SK-N-SH (cell line): ENCODE data around the gene OR10P1. TPM values are rescaled to one million over a fixed set of nuclear protein-coding genes. Genes with fewer than 3 reads are reported as not detected.

ENCODE experiments used
- CTCF ChIA-PET: fragments of 300-600, 350-600 bp; formaldehyde crosslinking; extraction: SDS; loops from one replicate; lab custom pipeline; 2021; lab: Yijun Ruan, JAX
- POLR2A ChIA-PET: fragments of 350-600 bp; sonication (Branson Sonifier 250); formaldehyde crosslinking; extraction: SDS; loops from one replicate; lab custom pipeline; 2020; ENCODE audit warnings: antibody characterized with exemption, inconsistent platforms; lab: Yijun Ruan, JAX
- DNase-seq: peaks from one replicate; pipeline ENCODE4 v3.0.0; 2012
- H2AFZ ChIP-seq: fragments of 200-600 bp; sonication (generic); 2 replicates; pipeline ENCODE4 v1.8.1; 2016; ENCODE audit warnings: antibody characterized with exemption, mild to moderate bottlenecking, low read depth
- H3F3A ChIP-seq: fragments of 200-600 bp; sonication (generic); replicated peaks from 2 replicates; pipeline ENCODE3; 2016; ENCODE audit warnings: antibody characterized with exemption, mild to moderate bottlenecking; ENCODE audit not compliant: insufficient read depth
- H3K27ac ChIP-seq, 2 experiments: fragments of 200-500 bp in 1 of 2; fragments of 200-600 bp in 1 of 2; sonication (Bioruptor generic) in 1 of 2; sonication (generic), shearing (Covaris generic) in 1 of 2; 2 replicates each; pipeline versions ENCODE4 v1.5.1 to v1.6.1; 2014 to 2016; ENCODE audit warnings: low read depth in 2 of 2, inconsistent platforms in 1 of 2, low read length in 1 of 2, mild to moderate bottlenecking in 1 of 2, mixed read lengths in 1 of 2
- H3K27me3 ChIP-seq: fragments of 200-600 bp; sonication (generic), shearing (Covaris generic); 2 replicates; pipeline ENCODE4 v1.6.1; 2016; ENCODE audit warnings: mixed run types; ENCODE audit not compliant: insufficient read depth
- H3K36me3 ChIP-seq, 2 experiments: fragments of 200-500 bp in 1 of 2; fragments of 200-600 bp in 1 of 2; sonication (Bioruptor generic) in 1 of 2; sonication (generic) in 1 of 2; replicated peaks in 1 of 2; 2 replicates each; pipeline versions ENCODE3 to v1.5.1; 2014 to 2016; ENCODE audit warnings: low read length in 1 of 2, mild to moderate bottlenecking in 1 of 2; ENCODE audit not compliant: insufficient read depth in 2 of 2, control insufficient read depth in 1 of 2
- H3K4me1 ChIP-seq, 2 experiments: fragments of 200-500 bp in 1 of 2; fragments of 200-600 bp in 1 of 2; sonication (Bioruptor generic) in 1 of 2; sonication (generic), shearing (Covaris generic) in 1 of 2; 2 replicates each; pipeline versions ENCODE4 v1.5.1 to v1.6.1; 2014 to 2016; ENCODE audit warnings: low read depth in 1 of 2, low read length in 1 of 2, mixed run types in 1 of 2; ENCODE audit not compliant: insufficient read depth in 2 of 2, control insufficient read depth in 1 of 2
- H3K4me2 ChIP-seq: fragments of 200-600 bp; sonication (generic), shearing (Covaris generic); 2 replicates; pipeline ENCODE4 v1.6.1; 2017; ENCODE audit warnings: mixed run types
- H3K4me3 ChIP-seq, 2 experiments: fragments of 200-500 bp in 1 of 2; fragments of 200-600 bp in 1 of 2; sonication (Bioruptor generic) in 1 of 2; sonication (generic), shearing (Covaris generic) in 1 of 2; 2 replicates each; pipeline versions ENCODE4 v1.5.1 to v1.8.1; 2014 to 2016; ENCODE audit warnings: low read depth in 2 of 2, inconsistent platforms in 1 of 2, low read length in 1 of 2, mild to moderate bottlenecking in 1 of 2, mixed read lengths in 1 of 2, moderate library complexity in 1 of 2
- H3K79me2 ChIP-seq: fragments of 200-600 bp; sonication (generic); 2 replicates; pipeline ENCODE4 v1.8.1; 2017; ENCODE audit warnings: mild to moderate bottlenecking; ENCODE audit not compliant: insufficient read depth
- H3K9ac ChIP-seq: fragments of 200-600 bp; sonication (generic); 2 replicates; pipeline ENCODE4 v1.6.1; 2017; ENCODE audit warnings: mixed run types
- H3K9me2 ChIP-seq: fragments of 200-600 bp; sonication (generic); 2 replicates; pipeline ENCODE4 v1.6.1; 2017; ENCODE audit warnings: mixed run types
- H3K9me3 ChIP-seq: fragments of 200-600 bp; sonication (generic); 2 replicates; pipeline ENCODE4 v1.6.1; 2017; ENCODE audit warnings: mixed run types, mild to moderate bottlenecking, moderate library complexity
- H4K20me1 ChIP-seq: fragments of 200-600 bp; sonication (generic); 2 replicates; pipeline ENCODE4 v1.6.1; 2017; ENCODE audit warnings: mild to moderate bottlenecking, mixed run types; ENCODE audit not compliant: insufficient read depth
- ELF1 ChIP-seq: IDR thresholded peaks from 2 replicates; pipeline ENCODE4 v1.4.0; 2012
- EZH2phosphoT487 ChIP-seq: fragments of 200-600 bp; sonication (generic); IDR thresholded peaks from 2 replicates; pipeline ENCODE4 v1.6.1; 2017; ENCODE audit warnings: low read depth, mixed run types, mild to moderate bottlenecking, antibody characterized with exemption, moderate library complexity, borderline replicate concordance
- FOXJ3 ChIP-seq: sonication (generic); formaldehyde crosslinking; IDR thresholded peaks from 2 replicates; pipeline ENCODE4 v1.5.1; 2020; ENCODE audit warnings: mild to moderate bottlenecking, missing genetic modification reagents
- FOXM1 ChIP-seq: IDR thresholded peaks from 2 replicates; pipeline ENCODE4 v1.4.0; 2012; ENCODE audit warnings: low read depth, mild to moderate bottlenecking
- MXI1 ChIP-seq: IDR thresholded peaks from 2 replicates; pipeline ENCODE4 v1.6.1; 2012; ENCODE audit warnings: mild to moderate bottlenecking, low read depth, low read length, improper control_type of control experiment
- PBX3 ChIP-seq: IDR thresholded peaks from 2 replicates; pipeline ENCODE4; 2012
- POLR2AphosphoS5 ChIP-seq: IDR thresholded peaks from 2 replicates; pipeline ENCODE4 v1.6.1; 2012; ENCODE audit warnings: low read depth, low read length
- SIN3A ChIP-seq: IDR thresholded peaks from 2 replicates; pipeline ENCODE4 v1.6.1; 2012; ENCODE audit warnings: low read depth, mild to moderate bottlenecking, low read length, moderate library complexity, borderline replicate concordance
- SMC3 ChIP-seq: IDR thresholded peaks from 2 replicates; pipeline ENCODE4 v1.6.1; 2012; ENCODE audit warnings: low read depth, low read length, improper control_type of control experiment
- TEAD4 ChIP-seq: IDR thresholded peaks from 2 replicates; pipeline ENCODE4 v1.4.0; 2012; ENCODE audit warnings: mild to moderate bottlenecking, borderline replicate concordance; ENCODE audit not compliant: insufficient read depth
- USF2 ChIP-seq: fragments of 150-350 bp; IDR thresholded peaks from 2 replicates; pipeline ENCODE4 v1.6.1; 2017; ENCODE audit warnings: antibody characterized with exemption, low read length, low read depth, borderline replicate concordance
- YY1 ChIP-seq: IDR thresholded peaks from 2 replicates; pipeline ENCODE4 v1.4.0; 2012; ENCODE audit warnings: low read depth, mild to moderate bottlenecking
- WGBS: methylation state at CpG from one replicate; pipeline ENCODE4 v1.1.6; 2017; ENCODE audit warnings: low lambda C conversion rate; 5-methylcytosine and 5-hydroxymethylcytosine counted together
- polyA plus RNA-seq, 3 experiments: library from polyadenylated mRNA; depleted of rRNA; stranded (reverse); fragments of >200 nt; gene quantifications; 2 replicates each; pipeline ENCODE4 v1.2.3, GENCODE V29; 2012
- TF ChIP-seq, protein P1 (sequence below): IDR thresholded peaks from 2 replicates; pipeline ENCODE4 v1.4.0; 2012; ENCODE audit warnings: low read depth, borderline replicate concordance
- TF ChIP-seq, protein P2 (sequence below): IDR thresholded peaks from 2 replicates; pipeline ENCODE4 v1.6.1; 2012; ENCODE audit warnings: mild to moderate bottlenecking, low read depth, low read length, moderate library complexity

The OR10P1 gene
- polyA plus RNA-seq, 1 of the 3 experiments (the other 2 are of a cell fraction), result not detected

DNA sequence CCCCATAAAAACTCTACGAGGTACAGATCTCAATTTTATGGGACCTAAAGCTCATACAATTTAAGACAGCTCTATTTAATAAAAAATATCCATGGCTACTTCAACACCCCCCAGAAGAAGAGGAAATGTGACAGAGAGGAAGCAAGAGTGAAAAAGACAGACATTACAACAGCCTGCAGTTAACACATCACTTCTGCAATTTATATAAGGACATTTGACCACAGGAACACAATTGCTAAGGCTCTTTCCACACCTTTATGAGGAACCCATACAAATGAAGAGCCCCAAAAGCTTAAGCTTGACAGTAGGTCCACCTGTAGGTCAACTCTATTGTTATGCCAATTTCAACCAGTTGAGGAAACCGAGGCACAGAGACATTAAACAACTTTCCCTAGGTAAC, 5.6 kb downstream of the OR10P1 start:
- H3K27ac ChIP-seq, result no peak overlapping the region
- no peaks in the 10 kb centered on the region for H3K9me3 ChIP-seq
- DNase-seq, result no peak
- H3K9me2 ChIP-seq, result no peaks in the 10 kb centered on the region
- H3K27me3 ChIP-seq, result peaks cover 41% of the 10 kb centered on the region
- 6% methylated on average over 2 of the region's 2 CpGs for WGBS
- H3K4me3 ChIP-seq, result no peak overlapping the region
- H2AFZ ChIP-seq, result no peak overlapping the region
- no peaks in the 10 kb centered on the region for H3K79me2 ChIP-seq
- no peaks in the 10 kb centered on the region for H4K20me1 ChIP-seq
- POLR2A ChIA-PET, result no interaction called here
- no peak for TF ChIP-seq USF2
- TF ChIP-seq POLR2AphosphoS5, result no peak
- no peak for TF ChIP-seq EZH2phosphoT487
- TF ChIP-seq MXI1, result no peak
- no peak for TF ChIP-seq TEAD4
- no peak for TF ChIP-seq PBX3
- no peak for TF ChIP-seq ELF1
- TF ChIP-seq, protein P1, sequence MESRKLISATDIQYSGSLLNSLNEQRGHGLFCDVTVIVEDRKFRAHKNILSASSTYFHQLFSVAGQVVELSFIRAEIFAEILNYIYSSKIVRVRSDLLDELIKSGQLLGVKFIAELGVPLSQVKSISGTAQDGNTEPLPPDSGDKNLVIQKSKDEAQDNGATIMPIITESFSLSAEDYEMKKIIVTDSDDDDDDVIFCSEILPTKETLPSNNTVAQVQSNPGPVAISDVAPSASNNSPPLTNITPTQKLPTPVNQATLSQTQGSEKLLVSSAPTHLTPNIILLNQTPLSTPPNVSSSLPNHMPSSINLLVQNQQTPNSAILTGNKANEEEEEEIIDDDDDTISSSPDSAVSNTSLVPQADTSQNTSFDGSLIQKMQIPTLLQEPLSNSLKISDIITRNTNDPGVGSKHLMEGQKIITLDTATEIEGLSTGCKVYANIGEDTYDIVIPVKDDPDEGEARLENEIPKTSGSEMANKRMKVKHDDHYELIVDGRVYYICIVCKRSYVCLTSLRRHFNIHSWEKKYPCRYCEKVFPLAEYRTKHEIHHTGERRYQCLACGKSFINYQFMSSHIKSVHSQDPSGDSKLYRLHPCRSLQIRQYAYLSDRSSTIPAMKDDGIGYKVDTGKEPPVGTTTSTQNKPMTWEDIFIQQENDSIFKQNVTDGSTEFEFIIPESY, result no peak
- TF ChIP-seq FOXM1, result no peak
- no peak for TF ChIP-seq FOXJ3 (CRISPR knock-in tag)
- TF ChIP-seq YY1, result no peak
- TF ChIP-seq SMC3, result no peak
- TF ChIP-seq SIN3A, result no peak
- TF ChIP-seq, protein P2, sequence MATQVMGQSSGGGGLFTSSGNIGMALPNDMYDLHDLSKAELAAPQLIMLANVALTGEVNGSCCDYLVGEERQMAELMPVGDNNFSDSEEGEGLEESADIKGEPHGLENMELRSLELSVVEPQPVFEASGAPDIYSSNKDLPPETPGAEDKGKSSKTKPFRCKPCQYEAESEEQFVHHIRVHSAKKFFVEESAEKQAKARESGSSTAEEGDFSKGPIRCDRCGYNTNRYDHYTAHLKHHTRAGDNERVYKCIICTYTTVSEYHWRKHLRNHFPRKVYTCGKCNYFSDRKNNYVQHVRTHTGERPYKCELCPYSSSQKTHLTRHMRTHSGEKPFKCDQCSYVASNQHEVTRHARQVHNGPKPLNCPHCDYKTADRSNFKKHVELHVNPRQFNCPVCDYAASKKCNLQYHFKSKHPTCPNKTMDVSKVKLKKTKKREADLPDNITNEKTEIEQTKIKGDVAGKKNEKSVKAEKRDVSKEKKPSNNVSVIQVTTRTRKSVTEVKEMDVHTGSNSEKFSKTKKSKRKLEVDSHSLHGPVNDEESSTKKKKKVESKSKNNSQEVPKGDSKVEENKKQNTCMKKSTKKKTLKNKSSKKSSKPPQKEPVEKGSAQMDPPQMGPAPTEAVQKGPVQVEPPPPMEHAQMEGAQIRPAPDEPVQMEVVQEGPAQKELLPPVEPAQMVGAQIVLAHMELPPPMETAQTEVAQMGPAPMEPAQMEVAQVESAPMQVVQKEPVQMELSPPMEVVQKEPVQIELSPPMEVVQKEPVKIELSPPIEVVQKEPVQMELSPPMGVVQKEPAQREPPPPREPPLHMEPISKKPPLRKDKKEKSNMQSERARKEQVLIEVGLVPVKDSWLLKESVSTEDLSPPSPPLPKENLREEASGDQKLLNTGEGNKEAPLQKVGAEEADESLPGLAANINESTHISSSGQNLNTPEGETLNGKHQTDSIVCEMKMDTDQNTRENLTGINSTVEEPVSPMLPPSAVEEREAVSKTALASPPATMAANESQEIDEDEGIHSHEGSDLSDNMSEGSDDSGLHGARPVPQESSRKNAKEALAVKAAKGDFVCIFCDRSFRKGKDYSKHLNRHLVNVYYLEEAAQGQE, result no peak
- no peak overlapping the region for H3K9ac ChIP-seq
- H3K4me2 ChIP-seq, result no peak overlapping the region
- peaks cover 0 to 3% of the 10 kb centered on the region in 2 experiments; a peak in 1 of 4 replicates for H3K4me1 ChIP-seq
- H3K36me3 ChIP-seq, result no peaks in the 10 kb centered on the region
- CTCF ChIA-PET, result interaction anchor here (6.2 kb wide), 1 partner anchor 15 kb away, joined by 91 read pairs; no protein-coding TSS in a partner anchor
- H3F3A ChIP-seq, result no peaks in the 10 kb centered on the region
